OCI-LY7 (cell line): ENCODE data around the gene MADD. TPM values are rescaled to one million over a fixed set of nuclear protein-coding genes. Genes with fewer than 3 reads are reported as not detected.

Experiments used
- BruUV-seq: library from RNA; stranded (reverse); fragments of 400-500 nt; replicated peaks from 2 replicates; lab custom pipeline; 2021; lab: Mats Ljungman, UMichigan
- CTCF ChIA-PET: fragments of 300-600 bp; sonication (Branson Sonifier 250); formaldehyde crosslinking; loops from one replicate; lab custom pipeline; 2022; ENCODE audit warnings: antibody characterized with exemption; ENCODE audit not compliant: unreplicated experiment; lab: Charles Lee
- POLR2A ChIA-PET: fragments of 300-600 bp; sonication (Branson Sonifier 250); formaldehyde crosslinking; loops from one replicate; lab custom pipeline; 2022; ENCODE audit warnings: antibody characterized with exemption; lab: Charles Lee
- DNase-seq: peaks from one replicate; pipeline ENCODE4 v3.0.0-alpha.2; 2015; ENCODE audit warnings: low spot score
- H2AFZ ChIP-seq: fragments of 200-600 bp; sonication (generic), shearing (Covaris generic); 2 replicates; pipeline ENCODE4 v1.6.1; 2014; ENCODE audit warnings: mild to moderate bottlenecking, antibody characterized with exemption, low read length, moderate library complexity
- H3K27ac ChIP-seq: fragments of 200-600 bp; sonication (generic); 2 replicates; pipeline ENCODE4 v1.5.1; 2014; ENCODE audit warnings: mixed run types, low read depth, mild to moderate bottlenecking, moderate library complexity, low read length, inconsistent platforms; ENCODE audit not compliant: poor library complexity, severe bottlenecking
- H3K36me3 ChIP-seq: fragments of 200-600 bp; sonication (generic); 2 replicates; pipeline ENCODE4 v1.6.1; 2014; ENCODE audit warnings: mild to moderate bottlenecking, antibody characterized with exemption, low read length, moderate library complexity, mixed read lengths; ENCODE audit not compliant: insufficient read depth
- H3K4me1 ChIP-seq: fragments of 200-600 bp; sonication (generic); 2 replicates; pipeline ENCODE4 v1.5.1; 2014; ENCODE audit warnings: mild to moderate bottlenecking, low read length; ENCODE audit not compliant: insufficient read depth, poor library complexity, severe bottlenecking
- H3K4me2 ChIP-seq: fragments of 200-600 bp; sonication (generic); 2 replicates; pipeline ENCODE4 v1.6.1; 2014; ENCODE audit warnings: mild to moderate bottlenecking, low read length
- H3K4me3 ChIP-seq: fragments of 200-600 bp; sonication (generic); 2 replicates; pipeline ENCODE4 v1.5.1; 2014; ENCODE audit warnings: mild to moderate bottlenecking, low read depth, low read length; ENCODE audit not compliant: poor library complexity, severe bottlenecking
- H3K79me2 ChIP-seq: fragments of 200-600 bp; sonication (generic); 2 replicates; pipeline ENCODE4 v1.6.1; 2016; ENCODE audit warnings: low read depth, mild to moderate bottlenecking, low read length, moderate library complexity, mixed read lengths; ENCODE audit not compliant: insufficient read depth
- H3K9me2 ChIP-seq: fragments of 200-600 bp; sonication (generic); 2 replicates; pipeline ENCODE4 v1.6.1; 2016; ENCODE audit warnings: mild to moderate bottlenecking, low read length, mixed read lengths; ENCODE audit not compliant: insufficient read depth
- H3K9me3 ChIP-seq: fragments of 200-600 bp; sonication (generic); 2 replicates; pipeline ENCODE4 v1.6.1; 2014; ENCODE audit warnings: mild to moderate bottlenecking, mixed run types, low read length, mixed read lengths
- H4K20me1 ChIP-seq: fragments of 200-600 bp; sonication (generic); 2 replicates; pipeline ENCODE4 v1.6.1; 2014; ENCODE audit warnings: mild to moderate bottlenecking, antibody characterized with exemption, low read length, moderate library complexity, mixed read lengths; ENCODE audit not compliant: insufficient read depth
- EZH2phosphoT487 ChIP-seq: fragments of 200-600 bp; sonication (generic); IDR thresholded peaks from 2 replicates; pipeline ENCODE4 v1.6.1; 2018; ENCODE audit warnings: low read depth, borderline replicate concordance, mild to moderate bottlenecking, mixed run types, antibody characterized with exemption, low read length, moderate library complexity, mixed read lengths
- intact Hi-C: fragments of 100-400 bp; cut with micrococcal nuclease; formaldehyde crosslinking; loops from one replicate; pipeline ENCODE4 v1.10.0; 2022; ENCODE audit not compliant: unreplicated experiment
- total RNA-seq, 2 experiments: library from RNA; depleted of rRNA in 1 of 2; stranded (reverse); fragments of >200 nt in 1 of 2; shearing (Covaris generic) in 1 of 2; gene quantifications; 2 replicates each; pipeline ENCODE4 v1.2.3, GENCODE V29; 2014 to 2022
- TF ChIP-seq, protein P1 (sequence below): fragments of 200-600 bp; sonication (generic); conservative IDR thresholded peaks from 2 replicates; pipeline ENCODE4 v1.5.1; 2014; ENCODE audit warnings: mild to moderate bottlenecking, antibody characterized with exemption, low read length, moderate library complexity, mixed read lengths

MADD gene
- total RNA-seq, 2 experiments from 2014 or later = 32.1 to 47.8 TPM

DNA sequence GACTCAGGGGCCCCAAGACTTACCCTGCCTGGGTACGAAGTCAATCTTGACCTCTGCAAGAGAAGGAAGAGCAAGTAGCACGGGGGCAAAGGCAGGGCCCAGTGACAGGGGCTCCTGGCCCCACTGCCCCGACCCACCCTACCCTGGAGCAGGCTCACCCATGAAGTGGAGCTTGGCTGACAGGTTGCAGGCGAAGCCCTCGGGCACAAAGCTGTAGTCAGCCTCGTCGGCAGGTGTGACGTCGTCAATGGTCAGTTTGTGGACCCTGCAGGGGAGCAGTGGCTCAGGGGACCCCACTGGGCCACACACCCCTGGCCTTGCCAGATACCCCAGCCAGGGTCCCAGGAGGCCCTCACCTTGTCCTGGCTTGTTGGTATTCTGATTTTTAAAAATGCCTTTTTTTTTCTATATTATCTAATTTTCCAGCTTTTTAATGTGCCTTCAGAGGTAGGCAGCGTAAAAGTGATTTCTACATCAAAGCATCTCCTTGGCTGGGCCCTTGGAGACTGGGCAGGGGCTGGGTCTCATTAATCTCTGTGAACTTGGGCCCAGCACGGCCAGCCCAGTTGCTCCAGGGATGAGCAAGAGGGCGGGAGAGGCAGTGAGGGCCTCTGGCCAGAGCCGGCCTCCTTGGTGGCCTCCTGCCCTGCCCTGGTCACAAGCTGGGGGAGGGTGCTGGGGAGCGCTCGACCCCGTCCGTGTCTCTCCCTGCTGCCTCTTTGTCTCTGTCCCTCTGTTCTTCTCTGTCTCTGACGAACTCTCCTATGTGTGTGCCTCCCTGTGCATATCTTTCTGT lies 71.2 kb downstream of the MADD start:
- CTCF ChIA-PET = no interaction called here
- no TSS peak for BruUV-seq
- H3K79me2 ChIP-seq = no peaks in the 10 kb centered on the region
- no peaks in the 10 kb centered on the region for H3K9me2 ChIP-seq
- no peaks in the 10 kb centered on the region for H4K20me1 ChIP-seq
- H3K4me2 ChIP-seq = no peak overlapping the region
- no peak overlapping the region for H3K4me3 ChIP-seq
- H3K27ac ChIP-seq = no peak overlapping the region
- H3K4me1 ChIP-seq = no peaks in the 10 kb centered on the region
- no peaks in the 10 kb centered on the region for H3K9me3 ChIP-seq
- DNase-seq = no peak
- intact Hi-C loops = no loop called here
- H3K36me3 ChIP-seq = no peaks in the 10 kb centered on the region
- POLR2A ChIA-PET = interaction anchor here (0.6 kb wide), 1 partner anchor 127 kb away, joined by 3 read pairs; no protein-coding TSS in a partner anchor
- TF ChIP-seq EZH2phosphoT487 = no peak
- TF ChIP-seq, protein P1, sequence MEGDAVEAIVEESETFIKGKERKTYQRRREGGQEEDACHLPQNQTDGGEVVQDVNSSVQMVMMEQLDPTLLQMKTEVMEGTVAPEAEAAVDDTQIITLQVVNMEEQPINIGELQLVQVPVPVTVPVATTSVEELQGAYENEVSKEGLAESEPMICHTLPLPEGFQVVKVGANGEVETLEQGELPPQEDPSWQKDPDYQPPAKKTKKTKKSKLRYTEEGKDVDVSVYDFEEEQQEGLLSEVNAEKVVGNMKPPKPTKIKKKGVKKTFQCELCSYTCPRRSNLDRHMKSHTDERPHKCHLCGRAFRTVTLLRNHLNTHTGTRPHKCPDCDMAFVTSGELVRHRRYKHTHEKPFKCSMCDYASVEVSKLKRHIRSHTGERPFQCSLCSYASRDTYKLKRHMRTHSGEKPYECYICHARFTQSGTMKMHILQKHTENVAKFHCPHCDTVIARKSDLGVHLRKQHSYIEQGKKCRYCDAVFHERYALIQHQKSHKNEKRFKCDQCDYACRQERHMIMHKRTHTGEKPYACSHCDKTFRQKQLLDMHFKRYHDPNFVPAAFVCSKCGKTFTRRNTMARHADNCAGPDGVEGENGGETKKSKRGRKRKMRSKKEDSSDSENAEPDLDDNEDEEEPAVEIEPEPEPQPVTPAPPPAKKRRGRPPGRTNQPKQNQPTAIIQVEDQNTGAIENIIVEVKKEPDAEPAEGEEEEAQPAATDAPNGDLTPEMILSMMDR = no peak
- no peak overlapping the region for H2AFZ ChIP-seq

DNA sequence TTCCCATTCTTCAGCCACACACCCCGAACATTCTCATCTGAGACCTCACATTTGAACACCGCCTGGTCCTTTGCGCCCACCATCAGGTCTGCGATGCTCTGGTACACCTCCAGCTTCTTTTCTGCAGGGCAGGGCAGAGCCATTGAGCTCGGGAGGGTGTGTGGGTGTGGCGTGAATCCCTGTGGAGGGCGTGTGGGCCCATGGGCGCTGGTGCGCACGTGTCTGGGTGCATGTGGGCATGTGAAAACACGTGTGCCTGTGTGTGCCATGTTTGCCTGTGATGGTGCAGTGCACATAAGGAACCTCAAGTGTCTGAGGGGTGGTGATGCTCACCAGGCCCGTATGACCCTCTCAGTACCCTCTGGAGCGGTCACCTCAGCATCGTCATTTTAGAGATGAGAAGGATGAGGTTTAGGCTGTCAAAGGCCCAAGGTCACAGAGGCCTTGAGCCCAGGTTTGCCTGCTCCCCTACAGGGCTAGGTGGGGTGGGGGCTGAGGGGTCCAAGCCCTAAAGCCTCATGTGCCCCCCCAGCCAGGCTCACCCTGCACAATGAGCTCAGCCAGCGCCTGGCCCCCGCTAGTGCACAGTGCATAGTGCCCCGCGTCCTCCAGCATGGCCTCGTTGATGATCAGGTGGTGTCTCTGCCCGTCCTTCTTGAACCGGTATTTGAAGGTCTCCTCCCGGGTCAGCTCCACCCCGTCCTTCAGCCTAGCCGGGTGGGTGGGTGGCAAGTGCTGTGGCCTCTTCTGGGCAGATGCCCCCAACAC lies 72.3 kb downstream of the MADD start:
- intact Hi-C loops = no loop called here
- no TSS peak for BruUV-seq
- Histone ChIP-seq H4K20me1 (no peaks in the 10 kb centered on the region), H3K9me3 (no peaks in the 10 kb centered on the region), H3K9me2 (no peaks in the 10 kb centered on the region), H3K36me3 (no peaks in the 10 kb centered on the region), H3K4me2 (no peak overlapping the region), H3K4me1 (no peaks in the 10 kb centered on the region), H2AFZ (no peak overlapping the region), H3K27ac (no peak overlapping the region), H3K79me2 (no peaks in the 10 kb centered on the region), H3K4me3 (no peak overlapping the region)
- DNase-seq = no peak
- ChIA-PET CTCF (no interaction called here), POLR2A (no interaction called here)
- TF ChIP-seq EZH2phosphoT487 = no peak
- TF ChIP-seq, protein P1 = no peak

DNA sequence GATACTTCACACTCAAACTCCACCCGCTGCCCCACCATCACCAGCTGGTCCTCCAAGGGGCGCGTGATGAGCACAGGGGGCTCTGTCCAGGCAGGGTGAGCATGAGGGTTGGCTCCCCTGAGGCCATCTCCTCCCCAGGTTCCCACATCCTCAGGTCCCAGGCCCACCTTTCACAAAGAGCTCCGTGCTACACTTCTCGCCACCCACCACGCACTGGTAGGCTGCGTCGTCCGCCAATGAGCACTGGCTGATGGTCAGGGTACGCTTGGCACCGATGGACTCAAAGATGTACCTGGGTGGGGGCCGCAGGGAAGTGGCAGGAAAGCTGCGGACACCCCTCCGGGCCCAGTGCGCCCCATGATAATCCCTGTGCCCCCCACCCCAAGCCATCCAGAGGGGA lies 72.9 kb downstream of the MADD start:
- intact Hi-C loops = no loop called here
- Histone ChIP-seq H3K4me1 (no peaks in the 10 kb centered on the region), H3K27ac (no peak overlapping the region), H3K9me2 (no peaks in the 10 kb centered on the region), H3K79me2 (no peaks in the 10 kb centered on the region), H3K9me3 (no peaks in the 10 kb centered on the region), H3K36me3 (no peaks in the 10 kb centered on the region), H3K4me3 (no peak overlapping the region), H3K4me2 (no peak overlapping the region), H4K20me1 (no peaks in the 10 kb centered on the region), H2AFZ (no peak overlapping the region)
- no peak for DNase-seq
- TF ChIP-seq, protein P1 = no peak
- no peak for TF ChIP-seq EZH2phosphoT487
- POLR2A ChIA-PET = no interaction called here
- BruUV-seq = no TSS peak
- CTCF ChIA-PET = no interaction called here
